GM18499 (cell line): ENCODE results near the gene PRRT1.
"Not testable (repeated sequence)": the region's sequence is repeated elsewhere in the genome, so short reads cannot be mapped to it uniquely, and the experiment has no call there.

Experiments used
- ATAC-seq: cut with Tn5 transposase; IDR thresholded peaks from one replicate; pipeline ENCODE4 v1.9.1; 2021; ENCODE audit warnings: moderate number of reproducible peaks; ENCODE audit not compliant: insufficient read depth, unreplicated experiment

The PRRT1 gene

GRCh38 chr6:32152769-32153563, 1.2 kb upstream of the PRRT1 start:
- ATAC-seq, result no peak

GRCh38 chr6:32151181-32151862, 417 bp downstream of the PRRT1 start:
- no peak for ATAC-seq

GRCh38 chr6:32149932-32150870, 1.5 kb downstream of the PRRT1 start:
- no peak for ATAC-seq

GRCh38 chr6:32149092-32149755, 2.5 kb downstream of the PRRT1 start:
- ATAC-seq, result no peak

GRCh38 chr6:32148289-32149091, 3.2 kb downstream of the PRRT1 start:
- ATAC-seq, result no peak

- ATAC-seq, result no peak
Measured at GRCh38 chr6:32147401-32148132, 4.2 kb downstream of the PRRT1 start.

GRCh38 chr6:32146687-32147086, 5.1 kb downstream of the PRRT1 start:
- ATAC-seq, result no peak

- ATAC-seq, result no peak
Measured at GRCh38 chr6:32146287-32146686, 5.5 kb downstream of the PRRT1 start.

GRCh38 chr6:32144238-32144637, 7.5 kb downstream of the PRRT1 start:
- not testable (repeated sequence) for ATAC-seq

- no peak for ATAC-seq
Measured at GRCh38 chr6:32140420-32141046, 11.2 kb downstream of the PRRT1 start.

GRCh38 chr6:32139590-32139989, 12.1 kb downstream of the PRRT1 start:
- no peak for ATAC-seq

- ATAC-seq, result no peak
Measured at GRCh38 chr6:32137454-32137853, 14.3 kb downstream of the PRRT1 start.

GRCh38 chr6:32133786-32134185, 18.0 kb downstream of the PRRT1 start:
- ATAC-seq, result no peak

- ATAC-seq, result no peak
Measured at GRCh38 chr6:32132110-32132509, 19.6 kb downstream of the PRRT1 start.

- no peak for ATAC-seq
Measured at GRCh38 chr6:32131439-32131948, 20.2 kb downstream of the PRRT1 start.

GRCh38 chr6:32129297-32130088, 22.2 kb downstream of the PRRT1 start:
- no peak for ATAC-seq

- ATAC-seq, result no peak
Measured at GRCh38 chr6:32128751-32129296, 22.9 kb downstream of the PRRT1 start.
